Measurements from ENCODE around the gene XAGE1B. TPM values are rescaled to one million over a fixed set of nuclear protein-coding genes. Genes with fewer than 3 reads are reported as not detected.

The XAGE1B gene
- total RNA-seq, 1 experiment from 2014 or later, result not detected

GRCh38 chrX:52563105-52563504 lies 46.2 kb upstream of the XAGE1B start:
- no peak for TF ChIP-seq CTCF (conservative IDR thresholded peaks at IDR 0.05)
- no peaks in the 10 kb centered on the region for H4K20me1 ChIP-seq (ENCODE audit: control insufficient read depth, insufficient read depth, insufficient read length)
- no peak overlapping the region for H3K9ac ChIP-seq (ENCODE audit: extremely low read depth, insufficient read length, low read length)
- no peak overlapping the region for H2BK120ac ChIP-seq (ENCODE audit: low read depth, low read length, poor library complexity, severe bottlenecking)
- no peak overlapping the region for H2BK12ac ChIP-seq (ENCODE audit: insufficient read length, low read depth, low read length)
- no peaks in the 10 kb centered on the region for H3K27me3 ChIP-seq (ENCODE audit: insufficient read depth, low read length)
- no peak overlapping the region for H3K4me2 ChIP-seq (ENCODE audit: insufficient read depth, insufficient read length, low read length)
- no peak overlapping the region for H3K27ac ChIP-seq (ENCODE audit: insufficient read length, low read depth, low read length)
- H4K5ac ChIP-seq (ENCODE audit: insufficient read length, low read depth, low read length), result no peak overlapping the region
- peaks cover 4% of the 10 kb centered on the region for H3K27me3 Mint-ChIP-seq (ENCODE audit: low read depth)
- no peak overlapping the region for H3K27ac Mint-ChIP-seq
- H3K9me3 ChIP-seq (ENCODE audit: control insufficient read depth, low read depth, low read length), result peaks cover 42% of the 10 kb centered on the region
- no CpG with 5 or more reads among the region's 10 CpGs for WGBS (ENCODE audit: extremely low coverage, insufficient read length, low lambda C conversion rate)
- peaks cover 75 to 83% of the 10 kb centered on the region in 2 experiments for H3K9me3 Mint-ChIP-seq
- no peak overlapping the region for H2BK20ac ChIP-seq (ENCODE audit: low read depth, low read length, poor library complexity, severe bottlenecking)
- no peak overlapping the region for H3K18ac ChIP-seq (ENCODE audit: insufficient read length, low read depth, low read length)
- H3K36me3 Mint-ChIP-seq (ENCODE audit: insufficient read depth in 1 of 3, low read depth in 3 of 3), result peaks cover 0 to 4% (median 4%) of the 10 kb centered on the region in 3 experiments; a peak in 5 of 7 replicates
- H3K4ac ChIP-seq (ENCODE audit: low read depth, low read length), result no peak overlapping the region
- H2AFZ ChIP-seq (ENCODE audit: low read length), result no peak overlapping the region
- H3K79me2 ChIP-seq (ENCODE audit: insufficient read depth, low read length), result no peaks in the 10 kb centered on the region
- H3T11ph ChIP-seq (ENCODE audit: low read length), result no peak overlapping the region
- no peaks in the 10 kb centered on the region for H3K4me1 ChIP-seq (ENCODE audit: insufficient read depth, low read length)
- no peak for DNase-seq
- no peak overlapping the region for H4K91ac ChIP-seq (ENCODE audit: insufficient read length, low read depth, low read length)
- H2BK5ac ChIP-seq (ENCODE audit: insufficient read length, low read length), result no peak overlapping the region
- H4K8ac ChIP-seq (replicated peaks; ENCODE audit: insufficient read length, low read depth, low read length), result no peak overlapping the region
- no peaks in the 10 kb centered on the region for H3K4me1 Mint-ChIP-seq
- no peak overlapping the region for H3K4me3 Mint-ChIP-seq
- H3K79me1 ChIP-seq (ENCODE audit: insufficient read depth, low read depth, low read length, poor library complexity, severe bottlenecking), result no peaks in the 10 kb centered on the region
- H3K14ac ChIP-seq (ENCODE audit: insufficient read depth, low read length), result no peak overlapping the region
- H2AK5ac ChIP-seq (ENCODE audit: insufficient read length, low read length), result no peak overlapping the region
- no peak overlapping the region for H3K56ac ChIP-seq (ENCODE audit: insufficient read length, low read depth, low read length)
- H2BK15ac ChIP-seq (ENCODE audit: low read depth, low read length), result no peak overlapping the region
- H3K23ac ChIP-seq (ENCODE audit: insufficient read length, low read depth, low read length), result no peak overlapping the region
- no peaks in the 10 kb centered on the region for H3K23me2 ChIP-seq (ENCODE audit: insufficient read length, low read depth, low read length, poor library complexity, severe bottlenecking)
